BLaER1 (cell line): ENCODE results near the gene BEAN1.

ENCODE experiments used
- H3K27ac ChIP-seq: shearing (Covaris generic); formaldehyde crosslinking; 2 replicates; pipeline ENCODE4 v1.8.1; 2022
- H3K27me3 ChIP-seq: shearing (Covaris generic); formaldehyde crosslinking; 2 replicates; pipeline ENCODE4 v1.8.1; 2022
- H3K36me3 ChIP-seq: shearing (Covaris generic); formaldehyde crosslinking; 2 replicates; pipeline ENCODE4 v1.8.1; 2022
- H3K4me1 ChIP-seq: shearing (Covaris generic); formaldehyde crosslinking; 2 replicates; pipeline ENCODE4 v1.8.1; 2022
- H3K4me2 ChIP-seq: shearing (Covaris generic); formaldehyde crosslinking; 2 replicates; pipeline ENCODE4 v1.8.1; 2022
- H3K4me3 ChIP-seq: shearing (Covaris generic); formaldehyde crosslinking; 2 replicates; pipeline ENCODE4 v1.8.1; 2022
- H3K9ac ChIP-seq: shearing (Covaris generic); formaldehyde crosslinking; 2 replicates; pipeline ENCODE4 v1.8.1; 2022
- H3K9me3 ChIP-seq: shearing (Covaris generic); formaldehyde crosslinking; 2 replicates; pipeline ENCODE4 v1.8.1; 2022
- H4K20me1 ChIP-seq: shearing (Covaris generic); formaldehyde crosslinking; 2 replicates; pipeline ENCODE4 v1.8.1; 2022
- Cebpa-rat ChIP-seq: shearing (Covaris generic); IDR thresholded peaks from 2 replicates; pipeline ENCODE4 v1.8.1; 2022

Gene BEAN1

DNA sequence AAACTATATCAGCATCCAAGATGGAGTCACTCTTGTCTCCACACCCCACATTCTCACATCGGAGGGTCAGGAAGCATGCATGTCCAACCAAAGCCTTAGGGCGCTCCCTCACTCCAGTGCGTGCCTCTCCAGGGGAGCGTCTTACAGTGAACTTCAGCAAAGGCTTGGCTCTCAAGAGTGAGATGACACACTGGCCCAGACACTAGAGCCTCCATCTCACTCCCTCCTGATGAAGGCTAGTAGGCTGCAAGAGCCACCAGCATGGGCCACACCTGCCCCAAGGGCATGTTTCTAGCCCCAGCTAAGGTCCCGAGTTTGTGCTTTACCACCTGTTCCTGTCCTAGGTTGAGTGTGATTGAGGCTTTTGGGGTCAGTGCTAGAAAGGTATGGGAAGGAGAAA is 40.5 kb downstream of the BEAN1 start:
- Histone ChIP-seq H3K27ac (no peak overlapping the region), H3K4me1 (peaks cover 9% of the 10 kb centered on the region), H3K4me3 (no peak overlapping the region), H3K9me3 (peaks cover 11% of the 10 kb centered on the region; the same call in 1 of the 2 replicates), H3K36me3 (no peaks in the 10 kb centered on the region), H3K27me3 (peaks cover 3% of the 10 kb centered on the region; the same call in 1 of the 2 replicates), H3K4me2 (no peak overlapping the region), H3K9ac (no peak overlapping the region), H4K20me1 (no peaks in the 10 kb centered on the region)
- TF ChIP-seq Cebpa-rat, result no peak

DNA sequence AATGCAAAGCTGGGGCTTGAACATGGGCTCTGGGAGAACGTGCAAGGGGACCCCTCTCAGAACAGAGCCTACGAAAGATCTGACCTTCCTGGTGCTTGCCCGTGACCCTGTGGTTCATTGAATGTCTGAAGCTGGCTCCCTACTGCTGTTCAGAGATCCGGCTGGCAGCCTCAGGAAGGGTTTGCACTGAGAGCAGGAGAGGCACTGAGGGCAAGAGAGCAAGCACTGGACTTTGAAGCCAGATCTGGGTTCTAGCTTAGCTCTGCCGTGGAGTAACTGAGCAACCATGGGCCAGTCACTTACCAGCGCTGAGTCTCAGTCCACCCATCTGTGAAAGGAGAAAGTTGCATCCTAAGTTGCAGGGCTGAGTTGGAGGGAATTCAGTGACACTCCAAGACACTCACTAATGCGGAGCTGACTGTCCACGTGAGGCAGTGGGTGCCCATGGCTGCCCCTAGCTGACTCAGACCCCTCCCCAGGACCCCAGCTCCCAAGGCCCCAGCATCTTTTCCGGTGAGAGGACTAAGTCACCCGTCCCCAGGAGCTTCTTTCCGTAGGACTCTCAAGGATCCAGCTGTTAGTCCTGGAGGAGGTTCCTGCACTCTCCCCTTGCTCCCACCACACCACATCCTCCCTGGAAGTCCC is 41.3 kb downstream of the BEAN1 start:
- peaks cover 11% of the 10 kb centered on the region; the same call in 1 of the 2 replicates for H3K9me3 ChIP-seq
- TF ChIP-seq Cebpa-rat, result no peak
- no peak overlapping the region for H3K4me3 ChIP-seq
- no peaks in the 10 kb centered on the region for H4K20me1 ChIP-seq
- H3K4me1 ChIP-seq, result peaks cover 9% of the 10 kb centered on the region
- no peak overlapping the region for H3K4me2 ChIP-seq
- H3K27ac ChIP-seq, result no peak overlapping the region
- H3K27me3 ChIP-seq, result peaks cover 3% of the 10 kb centered on the region; the same call in 1 of the 2 replicates
- H3K36me3 ChIP-seq, result no peaks in the 10 kb centered on the region
- no peak overlapping the region for H3K9ac ChIP-seq

DNA sequence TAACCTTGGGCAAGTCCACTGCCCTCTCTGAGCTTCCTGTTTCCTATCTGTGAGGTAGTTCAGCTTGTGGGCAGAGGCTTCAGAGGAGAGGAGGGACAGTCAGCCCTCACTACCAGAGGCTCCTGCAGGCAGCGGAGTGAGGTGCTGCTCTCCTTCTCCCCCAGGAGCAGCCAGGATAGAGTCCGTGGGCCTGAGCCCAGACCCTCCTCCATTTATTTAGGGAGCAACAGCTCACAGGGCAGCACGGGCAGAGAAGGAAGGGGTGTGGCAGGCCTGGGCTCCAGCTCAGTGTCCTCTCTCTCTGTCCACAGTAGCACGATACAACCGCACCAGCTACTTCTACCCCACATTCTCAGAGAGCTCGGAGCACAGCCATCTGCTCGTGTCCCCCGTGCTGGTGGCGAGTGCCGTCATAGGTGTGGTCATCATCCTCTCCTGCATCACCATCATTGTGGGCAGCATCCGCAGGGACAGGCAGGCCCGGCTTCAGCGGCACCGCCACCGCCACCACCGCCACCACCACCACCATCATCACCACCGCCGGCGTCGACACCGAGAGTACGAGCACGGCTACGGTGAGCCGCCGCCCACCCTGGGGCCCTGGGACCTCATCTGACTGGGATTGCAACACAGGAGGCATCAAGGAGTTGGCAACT is 42.3 kb downstream of the BEAN1 start:
- TF ChIP-seq Cebpa-rat, result no peak
- Histone ChIP-seq H3K4me3 (no peak overlapping the region), H4K20me1 (no peaks in the 10 kb centered on the region)

DNA sequence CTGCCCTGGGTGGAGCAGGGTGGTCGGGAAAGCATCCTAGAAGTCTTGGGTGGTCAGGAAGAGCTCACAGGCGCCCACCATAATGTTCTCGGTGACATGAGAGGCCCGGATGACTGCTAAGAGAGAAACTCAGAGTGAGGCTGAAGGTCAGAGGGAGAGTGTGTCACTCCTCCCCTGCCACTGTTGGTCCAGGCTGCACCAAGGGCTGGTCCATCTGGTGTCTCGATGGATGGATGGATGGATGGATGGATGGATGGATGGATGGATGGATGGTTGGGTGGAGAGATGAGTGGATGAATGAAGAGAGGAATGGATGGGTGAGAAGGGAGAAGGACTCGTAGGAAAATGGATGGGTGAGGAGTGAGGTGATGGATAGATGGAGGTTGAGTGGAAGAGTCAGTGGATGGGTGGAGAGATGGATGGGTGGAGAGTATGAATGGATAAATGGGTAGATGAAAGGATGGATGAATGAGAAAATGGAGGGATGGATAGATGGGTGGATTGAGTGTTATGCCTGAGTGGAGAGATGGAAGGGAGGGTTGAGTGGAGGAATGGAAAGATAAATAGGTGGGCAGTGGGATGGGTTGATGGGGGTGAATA is 43.0 kb downstream of the BEAN1 start:
- Histone ChIP-seq H3K9ac (no peak overlapping the region), H3K9me3 (peaks cover 11% of the 10 kb centered on the region; the same call in 1 of the 2 replicates), H3K27me3 (no peaks in the 10 kb centered on the region), H4K20me1 (no peaks in the 10 kb centered on the region), H3K4me2 (no peak overlapping the region), H3K4me3 (no peak overlapping the region), H3K36me3 (no peaks in the 10 kb centered on the region), H3K27ac (no peak overlapping the region), H3K4me1 (peaks cover 5% of the 10 kb centered on the region)
- no peak for TF ChIP-seq Cebpa-rat

More for the DNA sequence above, 42.3 kb downstream of the BEAN1 start:
- H3K27ac ChIP-seq, result no peak overlapping the region
- H3K9ac ChIP-seq, result no peak overlapping the region
- H3K27me3 ChIP-seq, result peaks cover under 1% of the 10 kb centered on the region; the same call in 1 of the 2 replicates
- peaks cover 11% of the 10 kb centered on the region; the same call in 1 of the 2 replicates for H3K9me3 ChIP-seq
- H3K4me2 ChIP-seq, result no peak overlapping the region
- peaks cover under 1% of the 10 kb centered on the region for H3K4me1 ChIP-seq
- no peaks in the 10 kb centered on the region for H3K36me3 ChIP-seq

DNA sequence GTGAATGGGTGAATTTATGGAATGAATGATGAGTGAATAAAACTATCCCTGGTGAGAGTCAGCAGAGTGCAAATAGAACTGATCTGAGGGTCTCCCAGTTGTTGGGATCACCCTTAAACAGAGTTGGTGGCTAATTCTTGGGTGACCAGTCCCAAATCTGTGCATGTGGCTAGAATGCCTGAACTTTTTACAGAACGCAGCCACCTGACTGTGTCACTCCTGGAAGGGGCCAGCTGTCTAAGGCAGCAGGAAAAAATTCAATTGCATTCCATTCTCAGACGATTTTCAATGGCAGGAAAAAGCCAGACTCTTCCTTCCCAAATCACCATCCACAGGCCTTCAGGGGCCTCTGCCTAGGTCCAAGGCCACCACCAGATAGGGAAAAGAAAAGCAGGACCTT is 43.5 kb downstream of the BEAN1 start:
- H3K4me3 ChIP-seq, result no peak overlapping the region
- H3K9ac ChIP-seq, result no peak overlapping the region
- no peak overlapping the region for H3K27ac ChIP-seq
- H3K27me3 ChIP-seq, result no peaks in the 10 kb centered on the region
- H3K4me1 ChIP-seq, result peaks cover 10% of the 10 kb centered on the region
- no peaks in the 10 kb centered on the region for H3K36me3 ChIP-seq
- no peak for TF ChIP-seq Cebpa-rat
- no peak overlapping the region for H3K4me2 ChIP-seq
- H3K9me3 ChIP-seq, result peaks cover 11% of the 10 kb centered on the region; the same call in 1 of the 2 replicates
- no peaks in the 10 kb centered on the region for H4K20me1 ChIP-seq

DNA sequence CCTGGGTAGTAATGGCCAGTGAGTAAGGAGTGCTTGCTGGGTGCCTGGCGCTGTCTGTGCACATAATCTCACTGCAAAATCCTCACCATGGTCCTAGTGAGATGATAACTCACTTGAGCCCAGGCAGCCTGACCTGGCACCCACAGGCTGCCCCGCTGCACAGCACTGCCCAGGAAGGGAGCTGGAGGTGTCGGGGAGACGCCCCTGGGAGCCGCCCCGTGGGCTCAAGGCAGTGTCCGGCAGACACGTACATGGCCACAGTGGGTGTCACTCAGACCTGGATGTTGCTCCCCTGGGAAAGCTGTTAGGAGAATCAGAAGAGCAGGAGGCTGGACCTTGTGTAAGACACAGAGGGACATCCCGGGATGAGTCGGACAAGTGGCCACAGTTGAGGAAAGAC is 44.2 kb downstream of the BEAN1 start:
- H3K9ac ChIP-seq, result no peak overlapping the region
- no peaks in the 10 kb centered on the region for H4K20me1 ChIP-seq
- TF ChIP-seq Cebpa-rat, result no peak
- no peak overlapping the region for H3K4me2 ChIP-seq
- no peak overlapping the region for H3K27ac ChIP-seq
- peaks cover 14% of the 10 kb centered on the region for H3K4me1 ChIP-seq
- no peak overlapping the region for H3K4me3 ChIP-seq
- H3K36me3 ChIP-seq, result no peaks in the 10 kb centered on the region
- H3K9me3 ChIP-seq, result peaks cover 11% of the 10 kb centered on the region; the same call in 1 of the 2 replicates
- H3K27me3 ChIP-seq, result no peaks in the 10 kb centered on the region

DNA sequence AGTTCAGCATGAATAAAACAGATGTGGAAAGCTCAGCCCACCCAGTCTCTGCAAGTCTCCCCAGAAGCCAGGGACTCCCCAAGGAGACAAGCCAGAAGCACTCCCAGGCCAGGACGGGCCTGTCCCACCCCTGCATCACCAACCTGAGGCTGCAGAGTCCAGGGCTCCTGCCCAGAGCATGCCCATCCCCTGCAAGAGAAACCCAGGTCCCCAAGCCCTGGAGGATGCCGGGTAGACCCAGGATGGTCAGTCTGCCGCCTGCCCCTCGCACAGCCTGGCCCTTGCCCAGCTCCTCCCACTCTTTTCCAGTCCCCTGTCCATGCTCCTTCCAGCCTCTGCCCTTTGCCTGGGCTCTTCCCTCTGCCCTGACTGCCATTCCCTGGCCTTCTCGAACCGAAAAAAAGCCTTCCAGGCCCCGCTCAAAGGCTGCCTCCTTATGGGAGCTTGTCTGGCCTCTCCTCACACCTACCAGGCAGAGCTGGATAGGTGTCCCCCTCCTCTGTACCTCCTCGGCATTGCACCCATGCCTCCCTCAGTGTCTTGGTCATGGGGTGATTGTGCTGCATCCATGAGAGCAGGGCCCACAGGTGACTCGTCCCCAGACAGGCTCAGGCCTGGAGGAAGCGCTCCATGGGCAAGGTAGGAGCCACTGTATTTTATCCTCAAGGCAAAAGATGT is 44.8 kb downstream of the BEAN1 start:
- no peaks in the 10 kb centered on the region for H3K27me3 ChIP-seq
- no peaks in the 10 kb centered on the region for H4K20me1 ChIP-seq
- no peak for TF ChIP-seq Cebpa-rat
- no peak overlapping the region for H3K9ac ChIP-seq
- H3K27ac ChIP-seq, result no peak overlapping the region
- H3K4me1 ChIP-seq, result peaks cover 20% of the 10 kb centered on the region
- H3K4me3 ChIP-seq, result no peak overlapping the region
- no peak overlapping the region for H3K4me2 ChIP-seq
- no peaks in the 10 kb centered on the region for H3K36me3 ChIP-seq
- H3K9me3 ChIP-seq, result peaks cover 5% of the 10 kb centered on the region; the same call in 1 of the 2 replicates

DNA sequence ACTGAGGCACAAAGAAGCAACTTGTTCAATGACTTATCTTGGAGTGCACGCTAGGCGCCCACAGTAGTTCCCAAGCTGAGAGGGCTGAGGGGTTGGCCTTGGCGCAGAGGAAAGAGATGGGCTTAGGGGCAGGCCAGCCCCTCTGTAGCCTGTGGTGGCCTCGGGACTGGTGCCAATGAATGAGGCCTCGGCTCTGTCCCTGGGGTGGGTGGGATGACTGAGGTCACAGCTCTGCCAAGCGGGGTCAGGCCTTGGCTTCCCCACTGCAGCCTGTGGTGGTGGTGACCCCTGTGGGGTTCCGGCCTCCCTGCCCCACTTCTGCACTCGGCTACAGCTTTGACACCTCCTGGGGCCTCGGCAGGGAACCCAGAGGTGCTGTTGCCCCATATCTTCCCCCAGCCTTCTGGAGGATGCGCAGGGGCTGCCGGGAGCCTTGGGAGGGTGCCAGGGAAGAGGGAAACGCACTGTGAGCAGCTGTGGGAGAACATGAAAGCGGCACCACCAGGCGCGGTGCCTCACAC is 46.0 kb downstream of the BEAN1 start:
- Histone ChIP-seq H3K36me3 (no peaks in the 10 kb centered on the region), H3K4me1 (peaks cover 32% of the 10 kb centered on the region), H3K9ac (no peak overlapping the region), H3K9me3 (no peaks in the 10 kb centered on the region), H3K27ac (no peak overlapping the region), H3K27me3 (no peaks in the 10 kb centered on the region), H4K20me1 (no peaks in the 10 kb centered on the region), H3K4me3 (no peak overlapping the region), H3K4me2 (no peak overlapping the region)
- no peak for TF ChIP-seq Cebpa-rat

DNA sequence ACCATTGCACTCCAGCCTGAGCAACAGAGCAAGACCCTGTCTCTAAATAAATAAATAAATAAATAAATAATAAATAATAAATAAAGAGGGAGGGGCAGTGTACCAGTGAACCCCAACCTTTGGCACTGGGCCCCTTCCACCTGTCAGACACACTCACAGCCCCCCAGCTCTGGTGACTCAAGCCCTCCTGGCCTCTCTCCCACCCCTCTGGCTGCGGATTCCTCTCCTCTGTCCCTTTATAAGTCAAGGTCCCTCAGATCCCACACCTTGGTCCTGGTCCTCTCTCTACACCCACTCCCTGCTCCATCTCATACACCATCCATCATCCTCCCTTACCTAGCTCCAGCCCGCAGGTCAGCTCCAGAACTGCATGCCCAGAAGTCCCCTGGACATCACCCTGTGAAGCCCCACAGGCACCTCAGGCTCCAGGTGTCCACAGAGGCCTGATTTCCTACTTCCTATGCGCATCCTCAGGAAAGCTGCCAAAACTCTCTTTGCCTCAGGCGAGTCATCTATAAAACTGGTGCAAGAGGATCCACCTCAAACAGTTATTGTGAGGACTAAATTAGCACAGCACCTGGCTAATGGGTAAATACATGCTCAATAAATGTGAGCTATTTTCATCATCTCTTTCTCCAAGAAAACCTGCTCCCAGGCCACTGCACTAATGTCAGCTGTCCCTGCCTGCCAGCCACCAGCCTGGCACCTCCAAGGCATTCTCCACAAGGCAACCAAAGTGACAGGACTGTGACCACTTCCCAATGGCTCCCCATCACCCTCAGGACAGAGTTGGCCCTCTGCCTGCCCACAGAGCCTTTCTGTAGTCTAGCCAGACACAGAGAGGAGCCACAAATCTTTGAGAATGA is 46.8 kb downstream of the BEAN1 start:
- no peak for TF ChIP-seq Cebpa-rat
- no peak overlapping the region for H3K27ac ChIP-seq
- H3K27me3 ChIP-seq, result no peaks in the 10 kb centered on the region
- no peak overlapping the region for H3K4me3 ChIP-seq
- H4K20me1 ChIP-seq, result no peaks in the 10 kb centered on the region
- H3K36me3 ChIP-seq, result no peaks in the 10 kb centered on the region
- H3K4me1 ChIP-seq, result peaks cover 40% of the 10 kb centered on the region
- H3K9me3 ChIP-seq, result no peaks in the 10 kb centered on the region
- no peak overlapping the region for H3K4me2 ChIP-seq
- no peak overlapping the region for H3K9ac ChIP-seq
